GM19099 (cell line): ENCODE data around the gene LYSMD2.

Experiments
- POLR2A ChIP-seq: IDR thresholded peaks from 3 replicates; pipeline ENCODE4 v1.6.1; 2011; ENCODE audit warnings: low read depth; ENCODE audit not compliant: insufficient read length; ENCODE audit errors: extremely low read depth

The LYSMD2 gene

DNA sequence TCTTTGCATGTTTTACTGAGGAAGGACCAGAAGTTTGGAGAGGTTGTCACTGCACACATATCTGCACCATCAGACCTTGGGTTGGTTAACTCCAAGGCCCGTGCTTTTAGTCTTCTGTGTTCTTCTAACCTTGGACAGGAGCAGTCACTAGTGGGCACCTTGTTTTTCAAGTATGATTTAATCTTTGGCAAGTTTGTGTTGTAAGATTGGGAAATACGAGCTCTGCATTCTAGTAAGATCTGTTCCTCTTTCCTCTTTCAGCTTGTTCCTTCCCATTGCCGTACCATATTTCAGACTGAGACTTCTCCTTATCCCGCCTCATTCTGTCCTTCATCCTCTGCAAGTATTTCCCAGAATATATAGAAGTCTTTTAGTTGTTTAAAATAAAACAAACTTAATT is 19.0 kb upstream of the LYSMD2 start:
- TF ChIP-seq POLR2A: no peak

DNA sequence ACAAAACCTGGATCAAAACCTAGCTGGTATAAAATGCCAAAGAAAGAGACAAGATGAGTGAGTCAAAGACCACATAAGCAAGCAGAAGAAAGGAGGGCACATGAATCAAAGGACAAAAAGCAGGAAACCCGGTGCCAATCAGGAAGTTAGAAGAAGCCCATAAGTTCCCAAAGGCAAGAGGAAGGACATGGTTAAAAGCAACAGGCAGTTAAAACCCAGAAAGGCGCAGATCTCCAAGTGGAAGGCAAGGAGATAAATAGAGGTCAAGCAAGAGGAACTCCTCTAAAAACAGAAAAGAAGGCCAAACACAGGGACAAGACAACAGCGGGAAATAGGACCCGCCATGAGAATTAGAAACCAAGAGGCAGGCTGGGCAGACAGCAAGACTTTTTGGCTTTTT is 18.3 kb upstream of the LYSMD2 start:
- no peak for TF ChIP-seq POLR2A

DNA sequence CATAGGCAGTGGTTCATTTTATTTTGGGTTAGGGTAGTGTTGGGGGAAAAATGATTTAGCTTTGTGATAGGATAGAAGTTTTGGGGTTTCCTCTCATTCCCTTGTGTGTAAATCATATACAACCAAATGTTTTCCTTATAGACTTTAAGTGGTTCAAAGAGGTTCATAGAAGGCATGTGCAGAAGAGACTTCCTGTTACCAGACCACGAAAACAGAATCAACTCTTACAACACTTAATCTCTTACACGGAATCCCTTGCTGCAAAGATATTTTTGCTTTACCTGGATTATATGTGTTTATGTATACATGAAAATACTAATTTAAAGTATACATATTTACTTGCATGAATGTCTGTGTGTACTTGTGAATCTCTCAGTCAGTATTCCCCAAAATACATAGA is 16.8 kb upstream of the LYSMD2 start:
- TF ChIP-seq POLR2A: no peak

DNA sequence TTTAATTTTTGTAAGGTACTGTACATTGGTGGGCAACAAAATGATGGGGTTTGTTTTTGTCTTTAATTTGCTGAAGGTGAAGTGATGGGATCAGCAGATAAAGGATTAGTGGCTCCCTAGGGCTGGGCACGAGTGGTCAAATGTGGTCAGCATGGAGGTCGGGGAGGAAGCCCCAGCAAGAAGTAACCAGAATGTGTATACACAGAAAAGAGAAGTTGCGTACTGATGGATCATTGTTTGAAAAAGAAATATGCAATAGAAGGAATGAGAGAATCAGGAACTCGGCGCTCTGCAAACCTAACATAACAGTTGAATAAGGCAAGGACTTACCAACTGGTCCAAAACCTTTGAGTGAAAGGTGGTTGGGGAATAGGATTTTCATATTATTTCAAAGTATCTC is 15.4 kb upstream of the LYSMD2 start:
- no peak for TF ChIP-seq POLR2A

DNA sequence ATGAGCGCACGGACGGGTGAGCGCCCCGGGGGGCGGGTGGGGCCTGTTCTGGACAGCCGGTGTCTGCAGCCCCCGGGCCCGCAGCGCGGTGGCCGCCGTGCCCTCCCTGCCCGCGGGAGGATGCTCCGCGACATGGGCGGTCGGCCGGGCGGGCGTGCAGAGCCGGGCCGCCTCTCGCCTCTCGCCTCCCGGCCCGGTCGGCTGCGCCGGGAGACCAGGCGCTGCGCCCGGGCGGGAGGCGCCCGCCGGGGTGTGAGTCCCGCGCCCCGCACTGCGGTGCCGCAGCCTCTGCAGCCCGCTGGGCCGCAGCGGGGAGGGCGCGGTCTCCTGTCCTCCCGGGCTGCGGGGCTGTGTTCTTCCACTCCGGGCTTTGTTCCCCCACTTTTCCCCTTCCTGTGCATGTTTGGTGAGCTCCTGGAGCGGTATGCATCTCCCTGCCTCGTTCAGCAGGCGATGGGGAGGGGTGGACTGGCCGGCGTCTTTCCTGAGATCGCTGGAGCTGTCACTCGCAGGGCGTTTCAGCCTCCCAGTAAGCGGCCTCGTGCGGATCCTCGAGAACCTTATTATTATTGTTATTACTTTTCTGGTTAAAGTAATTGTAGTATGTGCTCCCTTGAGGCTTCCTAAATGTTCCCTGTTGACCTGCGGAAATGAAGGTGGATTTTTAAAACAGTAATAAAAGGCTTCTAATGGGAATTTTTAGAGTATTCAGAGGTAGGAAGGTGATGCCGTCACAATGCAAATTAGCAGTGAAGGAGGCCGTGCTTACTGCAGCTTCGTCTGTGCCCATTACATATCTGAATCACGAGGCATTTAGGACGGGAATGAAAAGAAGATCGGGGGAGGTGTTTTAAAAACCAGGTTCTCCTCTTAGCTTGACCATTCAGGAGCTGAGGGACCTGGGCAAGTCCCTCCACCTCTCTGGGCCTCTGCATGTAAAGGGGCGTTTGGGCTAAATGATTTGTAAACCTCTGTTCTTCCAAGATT is 14.5 kb upstream of the LYSMD2 start:
- no peak for TF ChIP-seq POLR2A

DNA sequence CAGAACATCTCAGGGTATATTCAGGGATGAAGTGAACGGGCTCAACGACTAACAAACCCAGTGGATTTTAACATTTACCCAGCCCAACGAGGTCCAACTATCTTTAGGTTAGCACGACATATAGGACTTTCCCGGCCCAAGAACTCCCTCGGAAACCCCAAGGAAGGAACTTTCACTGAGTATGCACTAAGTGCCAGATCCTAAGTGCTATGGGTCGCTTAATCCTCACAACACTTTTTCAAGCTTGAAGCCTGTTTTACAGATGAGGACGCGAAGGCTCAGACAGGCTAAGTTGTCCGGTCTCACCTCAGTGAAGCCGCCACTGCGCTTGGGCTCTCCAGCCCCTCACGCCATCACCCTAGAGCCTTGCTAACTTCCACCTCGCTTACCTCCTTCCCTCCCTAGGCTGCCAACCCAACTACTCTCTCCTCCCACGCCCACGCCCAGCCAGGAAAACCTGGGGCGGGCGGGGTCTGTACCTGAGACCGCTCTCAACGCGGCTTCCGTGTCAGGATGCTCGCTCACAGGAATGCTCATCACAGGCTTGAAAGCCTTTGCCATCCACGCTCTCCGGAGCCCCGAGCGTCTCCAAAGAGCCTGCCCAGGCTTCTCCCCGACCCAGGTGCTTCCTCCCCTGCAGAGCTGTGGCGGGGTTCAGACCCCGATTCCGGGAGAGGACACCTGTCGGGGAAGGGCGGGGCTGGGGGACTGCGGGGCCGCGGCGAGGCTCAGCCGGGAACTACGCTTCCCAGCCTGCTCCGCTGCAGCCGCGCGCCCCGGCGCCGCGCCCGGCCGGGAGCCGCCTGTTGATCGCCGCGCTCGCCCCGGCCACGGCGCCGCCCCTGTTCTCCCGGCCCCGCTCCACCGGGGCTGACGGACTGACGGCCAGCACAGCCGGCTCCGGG is 13.6 kb upstream of the LYSMD2 start, which contains the start of gene TMOD2:
Gene TMOD2, plus strand, starts transcription at position 806 of the 905 bp plus-strand sequence. CDS start 14,845 bp downstream, outside the sequence.
- TF ChIP-seq POLR2A: peak; percentile 39

DNA sequence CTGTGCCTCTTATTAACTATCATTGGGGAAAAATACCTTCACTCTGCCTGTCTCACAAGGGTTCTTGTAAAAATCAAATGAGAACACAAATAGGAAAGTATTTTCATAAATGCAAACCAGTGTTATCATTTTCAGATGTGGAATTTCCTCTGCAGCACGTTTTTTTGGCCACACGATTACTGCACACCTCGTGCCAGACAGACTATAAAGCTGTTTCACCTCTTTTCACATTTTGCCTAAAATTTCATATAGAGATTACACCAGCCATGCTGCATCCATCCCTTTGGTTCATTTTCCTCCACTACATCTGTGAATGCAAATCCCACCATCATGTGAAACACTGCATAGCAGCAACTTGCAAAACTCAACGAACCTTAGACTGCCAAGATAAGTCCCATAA is 12.7 kb upstream of the LYSMD2 start:
- peak; percentile 26 for TF ChIP-seq POLR2A

DNA sequence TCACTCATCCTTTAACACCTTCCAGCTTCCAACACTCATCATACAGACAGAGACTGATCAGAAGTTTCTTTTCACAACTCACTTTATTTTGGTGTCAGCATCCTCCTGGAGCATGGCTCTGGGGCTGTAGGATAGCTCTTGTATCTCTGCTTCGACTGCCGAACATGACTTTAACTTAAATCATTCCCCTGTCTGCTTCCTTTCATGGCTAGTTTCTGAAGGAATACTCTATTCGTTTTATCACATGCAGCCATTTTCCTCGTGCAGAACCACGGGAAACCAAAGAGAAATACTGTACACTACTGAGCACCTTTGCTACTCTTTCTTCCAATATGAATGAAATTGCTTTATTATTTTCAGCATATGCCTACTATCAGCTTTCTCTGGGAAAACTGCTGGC is 11.9 kb upstream of the LYSMD2 start:
- TF ChIP-seq POLR2A: no peak

DNA sequence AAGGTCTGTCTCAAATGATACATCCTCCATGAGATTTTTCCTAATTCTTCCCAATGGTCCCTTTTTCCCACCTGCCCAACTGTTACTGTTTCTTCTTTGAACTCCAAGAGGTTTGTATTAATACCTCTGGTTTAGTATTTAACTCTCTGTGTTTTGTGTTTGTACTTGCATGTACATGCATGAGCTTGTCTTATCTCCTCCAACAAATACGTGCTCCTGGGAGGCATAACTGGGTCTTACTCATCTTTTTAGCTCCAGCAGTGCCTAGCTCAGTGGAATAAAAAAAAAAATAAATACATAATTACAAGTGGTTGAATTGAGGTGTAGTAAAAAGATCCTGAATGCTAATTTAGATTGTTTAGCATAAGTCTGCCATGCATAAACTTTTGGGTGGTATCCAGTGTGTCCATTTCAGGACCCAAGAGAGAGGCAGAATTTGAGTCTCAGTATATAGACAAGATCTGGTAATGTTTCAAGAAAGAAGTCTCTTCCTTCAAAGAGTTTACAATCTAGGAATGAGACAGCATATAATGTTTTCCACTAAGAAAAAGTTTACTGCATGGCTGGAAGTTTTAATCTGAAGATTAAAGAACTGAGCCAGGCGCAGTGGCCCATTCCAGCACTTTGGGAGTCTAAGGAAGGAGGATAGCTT is 1.7 kb upstream of the LYSMD2 start:
- TF ChIP-seq POLR2A: no peak

DNA sequence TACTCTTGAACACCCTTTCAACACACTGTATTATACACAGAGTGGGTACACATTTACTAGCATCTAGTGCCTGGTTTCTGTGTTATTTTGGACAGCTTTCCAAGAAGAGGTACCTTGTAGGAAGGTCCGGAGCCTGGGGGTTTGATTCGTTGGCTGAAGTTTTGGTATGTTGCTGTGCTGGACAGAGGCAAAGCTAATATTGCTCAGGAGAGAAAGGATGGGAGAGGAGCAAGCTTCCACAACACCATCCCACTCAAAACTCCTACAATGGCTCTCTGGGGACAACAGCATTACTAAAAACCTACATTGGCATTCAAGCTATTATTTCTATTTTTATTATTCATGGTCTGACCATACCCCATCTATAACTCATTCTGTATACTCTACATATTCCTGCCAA is 1.1 kb upstream of the LYSMD2 start:
- peak; percentile 12 for TF ChIP-seq POLR2A

DNA sequence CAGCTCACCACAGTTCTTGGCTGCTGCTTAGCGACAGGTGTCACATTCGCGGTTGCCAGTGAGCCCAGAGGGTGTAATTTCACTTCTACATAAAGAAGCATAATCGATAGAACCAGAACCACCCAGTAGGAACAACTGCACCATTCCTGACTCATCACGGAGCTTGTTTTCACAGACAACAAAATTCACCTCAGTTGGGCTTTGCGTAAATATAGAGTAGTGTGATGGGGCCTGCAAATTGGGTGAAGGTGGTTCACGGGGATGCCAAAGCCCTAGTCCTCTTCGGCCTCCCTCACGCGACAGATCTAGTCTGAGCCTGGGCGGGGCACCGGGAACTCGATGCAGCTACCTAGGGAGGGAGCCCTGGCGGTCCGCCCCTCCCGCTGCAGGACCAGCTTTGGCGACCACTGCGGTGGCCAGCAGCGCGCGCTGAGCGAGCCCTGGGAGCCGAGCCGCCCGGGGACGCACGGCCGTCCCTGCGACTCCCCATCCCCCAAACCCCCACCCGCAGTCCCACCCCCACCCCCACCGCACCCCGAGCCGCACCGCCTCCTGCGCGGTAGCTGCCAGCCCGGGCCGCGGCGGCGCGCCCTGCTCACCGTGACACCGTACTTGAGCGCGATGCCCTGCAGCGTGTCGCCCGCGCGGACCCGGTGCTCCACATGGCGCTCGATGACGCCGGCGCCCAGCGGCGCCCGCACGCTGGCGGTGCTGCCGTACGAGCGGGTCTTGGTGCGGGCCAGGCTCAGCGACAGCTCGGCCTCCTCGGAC is 519 bp downstream of the LYSMD2 start:
- peak; percentile 34 for TF ChIP-seq POLR2A

DNA sequence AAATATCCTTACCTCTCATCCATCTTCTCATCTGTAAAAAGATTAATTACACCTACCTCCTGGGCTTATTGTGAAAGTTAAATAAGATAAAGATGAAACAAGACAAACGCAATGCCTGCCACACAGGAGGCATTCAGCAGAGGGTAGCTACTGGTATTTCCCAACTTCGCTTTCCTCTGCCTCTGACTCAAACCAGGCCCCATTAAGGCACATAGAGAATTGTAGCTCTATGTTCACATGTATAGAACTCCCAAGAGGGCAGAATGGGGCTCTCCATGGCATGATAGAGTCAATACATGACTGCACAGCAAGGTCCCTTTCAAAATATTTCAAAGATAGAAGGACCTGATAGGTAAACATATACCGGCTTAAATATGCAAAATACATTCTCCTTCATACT is 1.4 kb downstream of the LYSMD2 start:
- peak; percentile 43 for TF ChIP-seq POLR2A

DNA sequence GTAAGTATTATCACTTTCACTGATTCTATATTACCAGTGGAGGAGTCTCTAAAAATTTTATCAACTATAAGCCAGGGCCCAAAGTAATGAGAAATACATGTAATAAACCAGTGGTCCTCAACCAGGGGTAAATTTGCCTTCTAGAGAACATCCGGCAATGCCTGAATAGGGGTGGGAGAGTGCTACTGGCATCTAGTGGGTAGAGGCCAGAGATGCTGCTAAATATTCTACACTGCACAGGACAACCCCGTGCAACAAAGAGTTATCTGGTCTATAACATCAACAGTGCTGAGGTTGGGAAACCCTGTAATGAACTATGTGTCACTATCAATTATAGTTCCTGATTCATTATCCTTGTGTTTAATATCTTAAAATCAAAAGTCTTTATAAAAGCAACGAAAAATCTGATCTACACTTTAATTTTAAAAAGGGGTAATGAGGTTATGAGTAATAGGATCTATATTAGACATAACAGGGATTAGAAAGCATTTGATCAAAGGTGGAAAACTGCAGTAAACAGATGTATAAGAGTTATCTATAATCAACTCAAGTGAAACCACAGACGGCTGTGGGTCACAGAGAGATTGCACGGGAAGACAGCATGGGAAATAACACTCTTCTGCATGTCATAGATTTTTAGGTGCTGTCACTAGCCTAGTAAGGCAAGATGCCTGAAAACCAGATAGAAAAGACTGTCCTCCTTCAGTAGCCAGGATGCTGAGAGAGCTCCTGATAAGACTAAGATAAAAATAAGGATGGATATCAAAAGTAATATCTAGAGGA is 2.0 kb downstream of the LYSMD2 start:
- TF ChIP-seq POLR2A: peak; percentile 13
